ENCODE measurements around the gene CHAC2.
"Not testable (repeated sequence)": the region's sequence is repeated elsewhere in the genome, so short reads cannot be mapped to it uniquely, and the experiment has no call there.

Gene CHAC2

DNA sequence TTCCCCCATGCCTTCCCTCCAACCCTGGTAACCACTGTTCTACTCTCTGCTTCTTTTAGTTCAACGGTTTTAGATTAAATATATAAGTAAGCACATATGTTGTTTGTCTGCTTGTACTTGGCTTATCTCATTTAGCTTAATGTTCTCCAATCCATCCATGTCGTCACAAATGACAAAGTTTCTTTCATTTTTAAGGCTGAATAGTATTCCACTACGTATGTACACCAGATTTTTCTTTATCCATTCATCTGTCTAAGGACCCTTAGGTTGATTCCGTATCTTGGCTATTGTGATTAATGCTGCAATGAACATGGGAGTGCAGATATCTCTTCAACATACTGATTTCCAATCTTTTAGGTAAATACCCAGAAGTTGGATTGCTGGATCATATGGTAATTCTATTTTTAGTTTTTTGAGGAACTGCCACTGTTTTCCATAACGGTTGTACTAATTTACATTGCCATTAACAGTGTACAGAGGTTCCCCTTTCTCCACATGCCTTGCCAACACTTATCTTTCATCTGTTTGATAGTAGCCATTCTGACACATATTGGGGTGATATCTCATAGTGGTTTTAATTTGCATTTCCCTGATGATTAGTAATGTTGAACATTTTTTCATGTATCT lies 11.0 kb downstream of the CHAC2 start:
- DNase-seq (ENCODE audit: low read depth) = no peak

- DNase-seq (ENCODE audit: low read depth) = no peak
These were observed 12.5 kb downstream of the CHAC2 start for GRCh38 chr2:53780056-53780455.

DNA sequence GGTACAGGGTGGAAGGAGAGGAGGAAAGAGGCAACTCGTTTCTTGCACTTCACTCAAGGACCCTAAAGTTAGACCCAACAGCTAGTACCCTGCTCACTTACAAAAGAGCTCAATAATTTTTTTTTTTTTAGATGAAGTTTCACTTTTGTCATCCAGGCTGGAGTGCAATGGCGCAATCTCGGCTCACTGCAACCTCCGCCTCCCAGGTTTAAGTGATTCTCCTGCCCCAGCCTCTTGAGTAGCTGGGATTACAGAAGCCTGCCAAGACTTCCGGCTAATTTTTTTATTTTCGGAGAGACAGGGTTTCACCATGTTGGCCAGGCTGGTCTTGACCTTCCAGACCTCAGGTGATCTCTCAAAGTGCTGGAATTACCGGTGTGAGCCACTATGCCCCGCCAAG lies 15.1 kb downstream of the CHAC2 start:
- no peak for DNase-seq (ENCODE audit: low read depth)

DNA sequence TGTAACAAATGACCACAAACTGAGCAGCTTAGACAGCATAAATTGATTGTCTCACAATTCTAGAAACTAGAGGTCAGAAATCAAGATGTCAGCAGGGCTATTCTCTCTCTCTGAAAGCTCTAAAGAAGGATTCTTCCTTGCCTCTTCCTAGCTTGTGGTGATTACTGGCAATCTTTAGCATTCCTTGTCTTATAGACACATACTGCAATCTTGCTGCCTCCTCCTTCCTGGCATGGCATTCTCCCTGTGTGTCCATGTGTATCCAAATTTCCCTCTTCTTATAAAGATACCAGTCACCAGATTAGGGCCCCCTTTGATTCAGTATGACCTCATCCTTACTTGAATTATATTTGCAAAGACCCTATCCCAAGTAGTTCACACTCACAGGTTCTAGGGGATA lies 16.8 kb downstream of the CHAC2 start:
- peak; percentile 37 for DNase-seq (ENCODE audit: low read depth)

DNA sequence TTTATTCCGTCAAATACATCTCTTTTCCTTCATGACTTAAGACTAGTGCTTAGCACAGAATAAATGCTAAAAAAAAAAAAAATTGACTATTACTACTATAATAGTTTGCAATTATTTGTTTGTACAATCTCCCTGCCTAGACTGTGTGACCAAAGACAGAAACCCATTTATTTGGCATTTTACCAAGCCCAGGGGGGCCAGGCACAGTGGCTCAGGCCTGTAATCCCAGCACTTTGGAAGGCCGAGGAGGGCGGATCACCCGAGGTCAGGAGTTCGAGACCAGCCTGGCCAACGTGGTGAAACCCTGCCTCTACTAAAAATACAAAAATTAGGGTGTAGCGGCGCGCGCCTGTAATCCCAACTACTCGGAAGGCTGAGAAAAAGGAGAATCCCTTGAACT lies 17.8 kb downstream of the CHAC2 start:
- peak; percentile 20 for DNase-seq (ENCODE audit: low read depth)

DNA sequence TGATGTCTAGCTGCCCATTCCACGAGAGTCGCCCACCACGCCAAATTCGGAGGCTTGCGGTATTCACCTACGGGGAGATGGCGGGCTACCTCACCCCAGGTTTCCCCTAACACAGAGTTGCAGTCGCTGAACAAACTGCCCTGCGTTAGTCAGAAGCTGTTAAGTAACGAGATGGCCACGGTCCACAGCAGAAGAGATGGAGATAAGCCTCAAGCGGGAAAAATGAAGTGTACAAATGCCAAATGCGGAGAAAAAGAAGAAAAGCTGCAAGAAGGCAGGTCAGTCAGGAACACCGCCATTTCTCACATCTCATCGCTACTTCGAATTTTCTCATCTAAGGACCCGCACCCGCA lies 18.7 kb downstream of the CHAC2 start:
- DNase-seq (ENCODE audit: low read depth) = peak; percentile 65

GRCh38 chr2:53786705-53787613 lies 19.4 kb downstream of the CHAC2 start, which contains the start of the genes ASB3 and ERLEC1:
Gene ASB3 (minus strand): TSS chr2:53786953. CDS start chr2:53765572, 21,381 bp downstream.
Gene ERLEC1 (plus strand): TSS chr2:53787044. CDS start chr2:53787211, 167 bp downstream.
- peak; percentile 89 for DNase-seq (ENCODE audit: low read depth)

GRCh38 chr2:53787614-53788289 lies 20.1 kb downstream of the CHAC2 start:
- peak; percentile 31 for DNase-seq (ENCODE audit: low read depth)

GRCh38 chr2:53793261-53793660 lies 25.7 kb downstream of the CHAC2 start:
- DNase-seq (ENCODE audit: low read depth) = no peak

DNA sequence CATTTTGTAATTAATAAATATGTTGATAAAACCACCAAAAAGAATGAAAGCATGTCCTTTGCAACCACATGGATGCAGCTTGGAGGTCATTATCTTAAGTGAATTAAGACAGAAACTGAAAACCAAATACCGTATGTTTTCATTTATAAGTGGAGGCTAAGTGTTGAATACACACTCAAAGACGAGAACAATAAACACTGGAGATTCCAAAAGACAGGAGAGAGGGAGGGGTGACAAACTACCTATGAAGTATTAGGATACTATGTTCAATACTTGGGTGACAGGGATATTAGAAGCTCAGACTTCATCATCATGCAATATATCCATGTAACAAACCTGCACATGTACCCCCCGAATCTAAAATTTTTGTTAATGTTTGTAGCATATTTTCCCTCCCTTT lies 26.2 kb downstream of the CHAC2 start:
- no peak for DNase-seq (ENCODE audit: low read depth)

DNA sequence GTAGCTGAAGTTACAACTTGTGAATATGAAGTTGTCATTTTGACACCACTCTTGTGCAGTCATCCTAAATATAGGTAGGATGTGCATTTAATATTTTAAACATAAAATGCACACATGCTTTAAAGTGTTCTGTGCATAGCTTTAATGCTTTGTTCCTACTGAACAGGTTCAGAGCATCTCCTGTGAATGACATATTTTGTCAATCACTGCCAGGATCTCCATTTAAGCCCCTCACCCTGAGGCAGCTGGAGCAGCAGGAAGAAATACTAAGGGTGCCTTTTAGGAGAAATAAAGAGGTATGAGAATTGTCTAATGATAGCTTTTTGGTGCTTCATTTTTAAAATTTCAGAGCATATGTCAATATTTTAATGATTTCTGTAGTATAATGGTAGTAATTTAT lies 33.9 kb downstream of the CHAC2 start:
- DNase-seq (ENCODE audit: low read depth) = no peak

DNA sequence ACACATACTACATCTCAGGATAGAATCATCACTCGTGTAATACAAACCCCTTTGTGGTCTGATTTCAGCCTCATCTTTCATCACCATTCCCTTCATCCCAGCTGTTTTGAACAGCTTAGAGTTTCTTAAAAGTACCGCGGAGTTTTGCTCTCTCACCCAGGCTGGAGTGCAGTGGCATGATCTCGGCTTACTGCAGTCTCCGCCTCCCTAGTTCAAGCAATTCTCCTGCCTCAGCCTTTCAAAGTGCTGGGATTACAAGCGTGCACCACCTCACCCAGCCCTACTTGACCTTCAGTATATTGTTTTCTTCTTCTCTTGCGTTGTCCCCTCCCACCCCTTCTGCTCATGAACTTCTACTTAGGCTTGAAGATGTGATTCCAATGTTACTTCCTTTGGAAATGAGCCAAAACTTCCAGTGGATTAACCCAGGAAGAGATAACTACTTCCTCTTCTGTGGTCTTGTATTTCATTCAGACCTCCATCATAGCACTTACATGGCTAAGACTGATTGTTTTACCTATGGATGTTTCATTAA lies 35.1 kb downstream of the CHAC2 start:
- no peak for DNase-seq (ENCODE audit: low read depth)

DNA sequence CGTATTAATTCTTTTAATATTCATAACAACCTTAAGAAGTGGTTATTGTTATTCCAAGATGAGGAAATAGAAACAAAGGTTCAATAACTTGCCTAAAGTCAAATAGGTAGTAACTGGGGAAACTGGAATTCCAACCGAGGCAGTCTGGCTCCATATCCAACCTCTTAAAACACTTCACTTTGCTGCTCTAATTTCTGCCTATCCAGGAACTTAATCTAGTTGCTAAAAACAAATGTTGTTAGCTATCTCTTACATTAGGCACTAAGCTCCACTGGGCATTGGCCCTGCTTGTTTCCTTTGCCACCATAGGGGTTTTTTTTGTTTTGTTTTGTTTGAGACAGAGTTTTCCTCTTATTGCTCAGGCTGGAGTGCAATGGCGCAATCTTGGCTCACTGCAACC lies 44.0 kb downstream of the CHAC2 start:
- DNase-seq (ENCODE audit: low read depth) = no peak

- no peak for DNase-seq (ENCODE audit: low read depth)
These were observed 45.5 kb downstream of the CHAC2 start for GRCh38 chr2:53813151-53813550.

DNA sequence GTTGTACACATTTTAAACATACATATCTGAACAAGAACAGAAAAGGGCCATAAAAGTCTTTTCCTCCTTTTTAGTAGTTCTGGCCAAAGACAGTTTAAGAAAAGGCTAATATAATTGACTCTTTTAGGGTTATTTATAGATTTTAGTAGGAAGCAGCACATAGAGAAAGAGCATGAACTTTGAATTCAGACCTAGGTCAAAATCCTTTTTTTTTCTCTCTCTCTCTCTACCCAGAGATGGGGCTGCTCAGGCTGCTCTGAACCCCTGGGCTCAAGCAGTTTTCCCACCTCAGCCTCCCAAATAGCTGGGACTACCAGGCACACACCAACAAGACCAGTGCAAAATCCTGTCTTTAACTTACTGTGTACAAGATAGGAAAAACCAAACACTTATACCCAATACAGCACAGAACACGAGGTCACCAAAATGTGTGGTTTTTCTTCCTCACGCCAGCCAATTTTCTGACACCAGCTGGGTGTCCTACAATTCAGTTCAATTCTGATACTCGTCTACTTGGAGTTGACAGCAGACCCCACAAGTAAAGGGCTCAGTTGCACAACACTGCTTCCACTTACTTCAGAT lies 51.3 kb downstream of the CHAC2 start:
- no peak for DNase-seq (ENCODE audit: low read depth)

DNA sequence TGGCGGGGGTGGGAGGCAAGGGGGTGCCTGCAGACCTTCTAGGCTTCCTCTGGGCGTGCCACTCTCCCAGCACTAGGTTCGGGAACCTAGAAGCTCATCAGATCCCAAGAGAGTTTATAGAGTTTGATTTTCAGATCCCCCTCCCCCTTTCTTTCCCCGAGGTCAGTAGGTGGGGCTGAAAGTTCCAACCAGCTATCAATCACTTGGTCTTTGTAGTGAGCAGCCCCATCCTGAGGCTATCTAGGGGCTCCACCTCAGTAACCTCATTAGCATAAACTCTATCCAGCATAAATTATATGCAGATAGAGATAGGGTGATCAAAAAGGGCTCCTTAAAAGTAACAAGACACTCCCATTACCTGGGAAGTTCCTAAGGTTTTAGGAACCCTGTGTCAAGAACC lies 52.0 kb downstream of the CHAC2 start:
- DNase-seq (ENCODE audit: low read depth) = no peak

- DNase-seq (ENCODE audit: low read depth) = no peak
These were observed 52.4 kb downstream of the CHAC2 start for GRCh38 chr2:53820048-53820447.

- DNase-seq (ENCODE audit: low read depth) = no peak
These were observed 53.1 kb downstream of the CHAC2 start for GRCh38 chr2:53820711-53821110.

GRCh38 chr2:53821810-53822209 lies 54.2 kb downstream of the CHAC2 start:
- DNase-seq (ENCODE audit: low read depth) = no peak

DNA sequence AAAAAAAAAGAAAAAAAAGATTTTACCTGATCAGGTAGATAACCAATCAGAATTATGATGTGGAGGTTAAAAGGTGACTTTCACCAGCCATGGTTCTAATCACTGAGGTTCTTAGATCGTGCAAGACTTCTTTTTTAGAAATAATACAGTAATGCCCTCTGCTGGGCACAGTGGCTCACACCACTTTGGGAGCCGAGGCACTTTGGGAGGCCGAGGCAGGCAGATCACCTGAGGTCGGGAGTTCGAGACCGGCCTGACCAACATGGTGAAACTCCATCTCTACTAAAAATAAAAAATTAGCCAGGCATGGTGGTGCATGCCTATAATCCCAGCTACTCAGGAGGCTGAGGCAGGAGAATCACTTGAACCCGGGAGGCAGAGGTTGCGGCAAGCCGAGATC lies 56.0 kb downstream of the CHAC2 start:
- not testable (repeated sequence) for DNase-seq (ENCODE audit: low read depth)

Data from EH (cell line).